ENCODE results near the gene NOL4. TPM values are rescaled to one million over a fixed set of nuclear protein-coding genes. Genes with fewer than 3 reads are reported as not detected.

NOL4 gene
- total RNA-seq, 1 donor from 2014 or later: not detected

DNA sequence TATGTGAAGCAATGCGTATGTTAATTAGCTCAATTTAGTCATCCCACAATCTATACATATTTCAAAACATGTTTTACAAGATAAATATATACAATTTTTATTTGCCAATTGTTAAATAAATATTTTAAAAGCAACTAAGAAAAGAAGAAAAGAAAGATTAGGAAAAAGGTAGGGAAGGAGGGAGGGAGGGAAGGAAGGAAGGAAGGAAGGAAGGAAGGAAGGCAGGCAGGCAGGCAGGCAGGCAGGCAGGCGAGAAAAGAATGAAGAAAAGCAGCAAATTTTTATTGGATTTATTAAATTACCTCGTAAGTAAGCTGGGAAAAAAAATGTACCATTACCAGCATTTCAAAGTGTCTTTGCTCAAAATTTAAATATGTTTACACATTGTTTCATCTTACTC lies 30.5 kb downstream of the NOL4 start:
- intact Hi-C loops (cut with micrococcal nuclease): no loop called here

DNA sequence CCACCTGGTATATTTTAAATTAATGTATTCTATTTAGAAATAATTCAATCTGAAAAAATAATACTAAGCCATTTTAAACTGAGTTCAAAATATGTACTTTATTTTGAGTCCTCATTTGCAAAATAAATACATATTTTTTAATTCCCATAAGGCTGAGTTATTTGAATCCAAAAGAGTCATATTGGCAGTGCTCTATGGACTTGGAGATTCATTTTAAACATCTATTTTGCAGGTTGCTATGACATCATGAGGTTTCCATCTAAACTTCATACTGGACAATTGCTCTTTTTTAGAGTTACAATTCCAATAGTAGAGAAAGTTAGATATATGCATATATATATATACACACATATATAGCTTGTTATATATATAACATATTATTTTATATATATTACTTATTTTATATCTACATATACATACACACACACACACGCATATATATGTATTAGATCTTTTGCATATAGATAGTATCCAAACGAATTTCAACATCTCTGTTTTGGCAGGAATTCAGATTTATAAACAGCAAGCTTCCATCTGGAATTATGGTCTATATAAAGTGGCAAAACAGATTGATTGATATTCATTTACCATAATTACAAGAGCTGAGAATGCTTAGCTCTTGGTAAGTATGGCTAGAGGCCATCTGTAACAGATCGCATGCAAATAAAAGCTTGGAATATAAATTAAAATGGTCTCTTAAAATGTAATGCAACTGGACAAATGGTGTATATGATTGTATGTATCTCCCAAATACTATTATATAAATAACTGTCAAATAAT lies 34.9 kb downstream of the NOL4 start:
- intact Hi-C loops (cut with micrococcal nuclease): no loop called here

All from T-helper 2 cell treated with Interferon-gamma antibody and Interleukin-4, amounts not matched to agents 100 ng/mL and 5 ng/mL, for 36 hours (primary cell).